Fibroblast of mammary gland (primary cell): ENCODE data around the gene SYMPK.

Source experiments
- DNase-seq: peaks from one replicate; pipeline ENCODE4 v3.0.0-alpha.2; 2010; ENCODE audit warnings: low read depth
- H3K4me3 ChIP-seq: 2 replicates; pipeline ENCODE4 v1.5.1; 2011; ENCODE audit warnings: low read depth, mild to moderate bottlenecking, low read length, moderate library complexity; ENCODE audit not compliant: control insufficient read depth
- CTCF ChIP-seq: conservative IDR thresholded peaks from 2 replicates; pipeline ENCODE4 v1.5.1; 2011; ENCODE audit warnings: low read depth, low read length, inconsistent platforms; ENCODE audit not compliant: control insufficient read depth, insufficient read depth

Gene SYMPK

GRCh38 chr19:45834970-45835369 is 28.0 kb downstream of the SYMPK start:
- H3K4me3 ChIP-seq, result no peak overlapping the region
- no peak for TF ChIP-seq CTCF
- DNase-seq, result no peak

GRCh38 chr19:45828945-45829344 is 34.0 kb downstream of the SYMPK start:
- no peak overlapping the region for H3K4me3 ChIP-seq
- no peak for TF ChIP-seq CTCF
- DNase-seq, result no peak

DNA sequence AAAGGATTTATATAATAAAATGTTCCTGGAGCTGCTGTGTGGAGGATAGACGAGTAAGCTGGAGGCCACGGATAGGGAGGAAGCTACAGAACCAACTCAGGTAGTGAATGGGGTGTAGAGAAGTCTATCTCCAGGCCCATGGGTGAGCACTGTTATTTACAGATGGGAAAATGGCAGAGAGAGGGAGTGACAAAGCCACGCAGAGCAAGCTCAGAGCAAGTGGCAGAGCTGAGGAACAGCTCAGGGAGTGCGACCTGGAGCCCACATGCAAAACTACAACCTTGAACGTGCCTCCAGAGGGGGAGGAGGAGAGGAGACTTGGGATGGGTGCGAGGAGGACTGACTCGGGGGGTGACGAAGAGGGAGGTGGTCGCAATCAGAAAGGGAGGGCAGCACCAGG is 34.4 kb downstream of the SYMPK start:
- H3K4me3 ChIP-seq, result no peak overlapping the region
- DNase-seq, result no peak
- TF ChIP-seq CTCF, result no peak

GRCh38 chr19:45827459-45828093 is 35.4 kb downstream of the SYMPK start:
- TF ChIP-seq CTCF, result no peak
- no peak for DNase-seq
- H3K4me3 ChIP-seq, result no peak overlapping the region

- DNase-seq, result no peak
- no peak overlapping the region for H3K4me3 ChIP-seq
- no peak for TF ChIP-seq CTCF
These were observed 36.0 kb downstream of the SYMPK start for GRCh38 chr19:45826934-45827333.

GRCh38 chr19:45825917-45826893 is 36.7 kb downstream of the SYMPK start:
- no peak overlapping the region for H3K4me3 ChIP-seq
- no peak for DNase-seq
- no peak for TF ChIP-seq CTCF

DNA sequence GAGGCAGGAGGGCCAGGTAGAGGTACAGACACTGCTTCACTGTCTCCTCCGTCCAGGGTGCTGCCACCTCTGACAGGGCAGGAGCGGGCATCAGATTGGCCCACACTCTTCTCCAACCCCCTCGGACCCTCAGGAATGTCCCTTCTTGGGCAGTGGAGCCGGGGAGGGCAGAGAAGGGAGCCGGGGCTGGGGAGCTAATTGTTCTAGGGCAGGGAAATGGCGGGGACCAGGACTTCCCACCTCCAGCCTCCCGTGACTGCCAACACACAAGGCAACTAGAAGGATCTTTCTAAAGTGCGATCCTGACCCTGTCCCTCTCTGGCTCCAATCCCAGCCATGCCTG is 37.7 kb downstream of the SYMPK start:
- DNase-seq, result no peak
- TF ChIP-seq CTCF, result no peak
- H3K4me3 ChIP-seq, result no peak overlapping the region
